Ovary (tissue), 10 donors: ENCODE measurements around the gene PQBP1. TPM values are rescaled to one million over a fixed set of nuclear protein-coding genes. Genes with fewer than 3 reads are reported as not detected.
"Not testable (repeated sequence)": the region's sequence is repeated elsewhere in the genome, so short reads cannot be mapped to it uniquely, and the experiment has no call there.

Experiments
- DNase-seq, 5 donors: peaks; one replicate each; pipeline ENCODE4 v3.0.0-alpha.2; 2019 to 2020
- H3K27ac ChIP-seq, 2 donors: fragments of 200-600 bp; one replicate each; pipeline versions ENCODE4 v1.5.1 to v1.8.0; 2019 to 2022
- H3K27me3 ChIP-seq: fragments of 200-600 bp; one replicate; pipeline ENCODE4 v1.8.0; 2022
- H3K36me3 ChIP-seq: fragments of 200-600 bp; sonication (generic); one replicate; pipeline ENCODE4 v1.5.1; 2019
- H3K4me1 ChIP-seq: one replicate; pipeline ENCODE4 v1.8.1; 2013; ENCODE audit warnings: mild to moderate bottlenecking, moderate library complexity; ENCODE audit not compliant: insufficient read depth
- H3K4me3 ChIP-seq: fragments of 200-600 bp; sonication (generic); one replicate; pipeline ENCODE4 v1.5.1; 2017
- H3K9me3 ChIP-seq, 2 donors: fragments of 200-600 bp in 1 of 2; sonication (generic) in 1 of 2; one replicate each; pipeline versions ENCODE4 v1.5.1 to v1.8.1; 2013 to 2019; ENCODE audit warnings: mild to moderate bottlenecking in 1 of 2, moderate library complexity in 1 of 2
- EP300 ChIP-seq: sonication (generic); formaldehyde crosslinking; IDR thresholded peaks from one replicate; pipeline ENCODE4 v1.6.1; 2017; ENCODE audit warnings: antibody characterized with exemption
- POLR2A ChIP-seq: fragments of 450-650 bp; IDR thresholded peaks from one replicate; pipeline ENCODE4 v1.6.1; 2017; ENCODE audit warnings: antibody characterized with exemption, mild to moderate bottlenecking, moderate library complexity
- WGBS, 3 donors: extraction: QIAGEN DNeasy Blood & Tissue Kit in 1 of 3; methylation state at CpG; one replicate each; pipeline versions ENCODE4 v1.1.5 to v1.1.7; 2013 to 2017; 5-methylcytosine and 5-hydroxymethylcytosine counted together
- intact Hi-C, 4 donors: fragments of 100-400 bp; cut with DNase I; formaldehyde crosslinking; loops; one replicate each; pipeline versions ENCODE4 v1.11.0 to v1.15.1; 2022 to 2023
- long read RNA-seq, 3 donors: library from polyadenylated mRNA in 2 of 3; unstranded in 2 of 3; transcript quantifications; one replicate each; pipeline ENCODE4 v2.0.0 and lab custom pipeline, GENCODE V29; 2021 to 2026
- polyA plus RNA-seq, 2 donors: library from polyadenylated mRNA; stranded (reverse); fragments of 200-250 nt in 1 of 2; fragments of 350-450 nt in 1 of 2; fragmentation: Illumina TruSeq in 1 of 2; extraction: RNeasy Lipid Tissue Mini Kit (QIAGEN cat#74804) in 1 of 2; gene quantifications; one replicate each; pipeline ENCODE4 v1.2.3, GENCODE V29; 2013 to 2014
- total RNA-seq, 7 donors: library from RNA; depleted of rRNA in 2 of 7; stranded (reverse); fragments of >200 nt in 2 of 7; fragmentation: NEBNext Ultra II Directional in 3 of 7; extraction: Animal tissue kit (Norgen Biotek cat#: 25700) in 3 of 7; gene quantifications; one replicate each; pipeline versions ENCODE4 v1.1.0 to v1.2.4, GENCODE V29; 2016 to 2023
- TF ChIP-seq, protein P1 (sequence below), 3 donors: fragments of 450-650 bp in 2 of 3; fragments of 200-600 bp in 1 of 3; IDR thresholded peaks; one replicate each; pipeline versions ENCODE4 v1.5.1 to v1.8.0; 2016 to 2022; ENCODE audit warnings: antibody characterized with exemption in 3 of 3, mild to moderate bottlenecking in 1 of 3
- donor health status: DM: no; HTN: no; CAD: no; lungs with moderate emphysema.
- donor health status: DM: no; HTN: no; CAD: no.
- donor health status: Bipolar disorder and iron deficiency.
- donor health status: DM: yes; HTN: yes; CAD: no.
- donor health status: DM: no; HTN: no; CAD: no.
- donor health status: DM: yes; HTN: yes; CAD: no.

The PQBP1 gene
- total RNA-seq (100 to 1,000 TPM in 5 of 7 donors, 10 to 100 TPM in 2; 85.8 to 149 (median 105) TPM), polyA plus RNA-seq (100 to 1,000 TPM in 1 of 2 donors, 10 to 100 TPM in 1; 71.2 to 145 TPM)
- long read RNA-seq, donor 1, transcript PQBP1-203 (7 exons, 1,056 nt) = minor isoform, 9 of 166 reads
- long read RNA-seq, donor 1, transcript PQBP1-216 (7 exons, 938 nt) = minor isoform, 40 of 166 reads
- long read RNA-seq, donor 1, transcript PQBP1-207 (7 exons, 1,020 nt) = major isoform, 84 of 166 reads
- long read RNA-seq, donor 1, partial matches to known transcripts = 9 of 166 reads
- long read RNA-seq, donor 1, other reads (novel, unspliced or antisense) = 18 of 166 reads
- long read RNA-seq, donor 2, transcript PQBP1-207 (7 exons, 1,020 nt) = minor isoform, 7 of 35 reads
- long read RNA-seq, donor 2, transcript PQBP1-203 (7 exons, 1,056 nt) = minor isoform, 10 of 35 reads
- long read RNA-seq, donor 2, transcript PQBP1-216 (7 exons, 938 nt) = major isoform, 13 of 35 reads
- long read RNA-seq, donor 2, partial matches to known transcripts = 0 of 35 reads
- long read RNA-seq, donor 2, other reads (novel, unspliced or antisense) = 0 of 35 reads
- long read RNA-seq, donor 3, transcript PQBP1-203 (7 exons, 1,056 nt) = minor isoform, 5 of 85 reads
- long read RNA-seq, donor 3, transcript PQBP1-216 (7 exons, 938 nt) = minor isoform, 25 of 85 reads
- long read RNA-seq, donor 3, transcript PQBP1-207 (7 exons, 1,020 nt) = major isoform, 37 of 85 reads
- long read RNA-seq, donor 3, partial matches to known transcripts = 8 of 85 reads
- long read RNA-seq, donor 3, other reads (novel, unspliced or antisense) = 5 of 85 reads

GRCh38 chrX:48897625-48898306, at the start of gene PQBP1, which contains the start of gene TIMM17B:
Gene PQBP1, plus strand, starts transcription at chrX:48897930. Its CDS starts 580 bp downstream, at chrX:48898510.
Gene TIMM17B, minus strand, starts transcription at chrX:48897768. Its CDS starts 19 bp downstream, at chrX:48897749.
- intact Hi-C loops = no loop called here
- Histone ChIP-seq H3K27me3 (no peaks in the 10 kb centered on the region), H3K27ac (peak within 1 kb of the TSS; percentile 91 to 92), H3K36me3 (no peaks in the 10 kb centered on the region), H3K4me1 (peaks cover 3% of the 10 kb centered on the region), H3K4me3 (peak within 1 kb of the TSS; percentile 78), H3K9me3 (no peaks in the 10 kb centered on the region)
- 33 to 42% (median 38%) methylated on average over 47 to 49 of the region's 49 CpGs for WGBS, 3 donors
- TF ChIP-seq POLR2A = peak; percentile 86
- TF ChIP-seq, protein P1, sequence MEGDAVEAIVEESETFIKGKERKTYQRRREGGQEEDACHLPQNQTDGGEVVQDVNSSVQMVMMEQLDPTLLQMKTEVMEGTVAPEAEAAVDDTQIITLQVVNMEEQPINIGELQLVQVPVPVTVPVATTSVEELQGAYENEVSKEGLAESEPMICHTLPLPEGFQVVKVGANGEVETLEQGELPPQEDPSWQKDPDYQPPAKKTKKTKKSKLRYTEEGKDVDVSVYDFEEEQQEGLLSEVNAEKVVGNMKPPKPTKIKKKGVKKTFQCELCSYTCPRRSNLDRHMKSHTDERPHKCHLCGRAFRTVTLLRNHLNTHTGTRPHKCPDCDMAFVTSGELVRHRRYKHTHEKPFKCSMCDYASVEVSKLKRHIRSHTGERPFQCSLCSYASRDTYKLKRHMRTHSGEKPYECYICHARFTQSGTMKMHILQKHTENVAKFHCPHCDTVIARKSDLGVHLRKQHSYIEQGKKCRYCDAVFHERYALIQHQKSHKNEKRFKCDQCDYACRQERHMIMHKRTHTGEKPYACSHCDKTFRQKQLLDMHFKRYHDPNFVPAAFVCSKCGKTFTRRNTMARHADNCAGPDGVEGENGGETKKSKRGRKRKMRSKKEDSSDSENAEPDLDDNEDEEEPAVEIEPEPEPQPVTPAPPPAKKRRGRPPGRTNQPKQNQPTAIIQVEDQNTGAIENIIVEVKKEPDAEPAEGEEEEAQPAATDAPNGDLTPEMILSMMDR (IDR thresholded peaks at IDR 0.05) = no peak
- peak; percentile 86 to 91 (median 89) for DNase-seq

- Histone ChIP-seq H3K4me1 (no peaks in the 10 kb centered on the region), H3K4me3 (no peak overlapping the region), H3K27me3 (no peaks in the 10 kb centered on the region), H3K9me3 (no peaks in the 10 kb centered on the region), H3K27ac (no peak overlapping the region), H3K36me3 (no peaks in the 10 kb centered on the region)
- WGBS, 3 donors = 50 to 58% (median 58%) methylated on average over 1 of the region's 1 CpG
- intact Hi-C loops = no loop called here
- no peak for DNase-seq
- TF ChIP-seq POLR2A (no peak), EP300 (no peak)
- TF ChIP-seq, protein P1 (IDR thresholded peaks at IDR 0.05) = no peak
Measured at GRCh38 chrX:48848847-48849246, 48.9 kb upstream of the PQBP1 start.

DNA sequence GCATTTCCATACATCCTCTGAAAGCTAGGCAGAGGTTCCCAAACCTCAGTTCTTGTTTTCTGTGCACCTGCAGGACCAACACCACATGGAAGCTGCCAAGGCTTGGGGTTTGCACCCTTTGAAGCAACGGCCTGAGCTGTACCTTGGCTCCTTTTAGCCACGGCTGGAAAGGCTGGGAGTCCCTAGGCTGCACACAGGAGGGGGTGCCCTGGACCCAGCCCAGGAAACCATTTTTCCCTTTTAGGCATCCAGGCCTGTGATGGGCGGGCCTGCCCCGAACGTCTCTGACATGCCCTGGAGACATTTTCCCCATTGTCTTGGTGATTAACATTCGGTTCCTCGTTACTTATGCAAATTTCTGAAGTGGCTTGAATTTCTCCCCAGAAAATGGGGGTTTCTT, 44.9 kb upstream of the PQBP1 start:
- H3K9me3 ChIP-seq = no peaks in the 10 kb centered on the region
- TF ChIP-seq, protein P1 (IDR thresholded peaks at IDR 0.05) = no peak
- TF ChIP-seq POLR2A (no peak), EP300 (no peak)
- H3K27ac ChIP-seq = no peak overlapping the region
- H3K4me1 ChIP-seq = no peaks in the 10 kb centered on the region
- no peaks in the 10 kb centered on the region for H3K36me3 ChIP-seq
- H3K27me3 ChIP-seq = no peaks in the 10 kb centered on the region
- DNase-seq = no peak
- H3K4me3 ChIP-seq = no peak overlapping the region
- intact Hi-C loops = no loop called here
- WGBS, 3 donors = 71 to 75% (median 74%) methylated on average over 7 of the region's 7 CpGs

DNA sequence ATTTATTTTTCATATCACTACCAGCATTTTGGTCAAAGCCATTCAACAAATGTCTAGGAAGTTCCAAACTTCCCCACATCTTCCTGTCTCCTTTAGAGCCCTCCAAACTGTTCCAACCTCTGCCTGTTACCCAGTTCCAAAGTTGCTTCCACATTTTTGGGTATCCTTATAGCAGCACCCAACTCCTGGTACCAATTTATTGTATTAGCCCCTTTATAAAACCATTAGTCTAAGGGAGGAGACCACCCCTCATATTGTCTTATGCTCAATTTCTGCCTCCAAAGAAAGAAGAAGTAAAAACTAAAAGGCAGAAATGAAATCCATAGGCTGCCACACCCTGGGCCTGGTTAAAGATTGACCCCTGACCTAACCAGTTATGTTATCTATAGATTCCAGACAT, 44.2 kb upstream of the PQBP1 start:
- H3K27ac ChIP-seq, H3K36me3 ChIP-seq, H3K9me3 ChIP-seq, H3K4me1 ChIP-seq, H3K27me3 ChIP-seq, intact Hi-C loops, H3K4me3 ChIP-seq, DNase-seq: not testable (repeated sequence)

DNA sequence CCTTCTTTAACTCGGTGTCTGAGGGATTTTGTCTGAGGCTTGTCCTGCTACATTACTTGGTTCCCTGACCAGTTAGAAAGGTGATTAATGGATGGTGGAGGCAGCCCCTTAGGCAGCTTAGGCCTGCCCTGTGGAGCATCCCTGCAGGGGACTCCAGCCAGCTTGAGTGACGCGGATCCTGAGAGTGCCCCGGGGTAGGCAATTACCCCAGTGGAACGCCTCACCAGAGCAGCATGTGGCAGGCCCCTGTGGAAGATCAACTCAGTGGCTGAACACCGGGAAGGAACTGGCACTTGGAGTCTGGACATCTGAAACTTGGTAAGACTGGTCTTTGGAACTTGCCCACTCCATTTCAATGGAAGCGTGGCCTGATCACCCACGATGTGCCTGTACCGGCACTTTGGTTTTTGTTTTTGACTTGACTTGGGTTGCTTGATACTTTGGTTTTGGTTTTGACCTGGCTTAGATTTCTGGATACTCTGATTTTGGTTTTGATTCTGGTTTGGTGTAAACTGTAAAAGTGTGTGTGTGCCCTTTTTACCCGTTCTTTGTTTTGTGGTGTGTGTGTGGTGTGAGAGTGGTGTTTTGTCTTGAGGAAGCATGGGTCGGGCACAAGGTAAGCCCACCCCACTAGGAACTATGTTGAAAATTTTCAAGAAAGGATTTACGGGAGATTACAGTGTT, 43.5 kb upstream of the PQBP1 start:
- H3K4me3 ChIP-seq, H3K36me3 ChIP-seq, H3K9me3 ChIP-seq, intact Hi-C loops, H3K27me3 ChIP-seq, DNase-seq, H3K27ac ChIP-seq, H3K4me1 ChIP-seq: not testable (repeated sequence)
- WGBS, 3 donors = 80 to 85% (median 82%) methylated on average over 10 to 12 of the region's 12 CpGs
